ENCODE results near the gene HECTD3. TPM values are rescaled to one million over a fixed set of nuclear protein-coding genes. Genes with fewer than 3 reads are reported as not detected.
"Not testable (repeated sequence)": the region's sequence is repeated elsewhere in the genome, so short reads cannot be mapped to it uniquely, and the experiment has no call there.

HECTD3 gene
- total RNA-seq, 2 experiments from 2014 or later, result 13.3 to 30.1 TPM

GRCh38 chr1:44964396-44964795 lies 46.7 kb downstream of the HECTD3 start:
- intact Hi-C loops (cut with micrococcal nuclease; ENCODE audit: unreplicated experiment), result no loop called here
- BruUV-seq (replicated peaks), result no TSS peak
- no peak for TF ChIP-seq CTCF (conservative IDR thresholded peaks at IDR 0.05; ENCODE audit: low read length)
- no peak for TF ChIP-seq EZH2phosphoT487 (IDR thresholded peaks at IDR 0.05; ENCODE audit: borderline replicate concordance, low read depth, low read length)
- no peaks in the 10 kb centered on the region for H3K79me2 ChIP-seq (ENCODE audit: insufficient read depth, low read depth, low read length)
- H4K20me1 ChIP-seq (ENCODE audit: insufficient read depth, low read length), result no peaks in the 10 kb centered on the region
- H3K36me3 ChIP-seq (ENCODE audit: insufficient read depth, low read length), result peaks cover 12% of the 10 kb centered on the region
- no peak overlapping the region for H3K4me3 ChIP-seq (ENCODE audit: low read depth, low read length, poor library complexity, severe bottlenecking)
- H3K9me3 ChIP-seq (ENCODE audit: low read length), result no peaks in the 10 kb centered on the region
- no peak for DNase-seq (ENCODE audit: low spot score)
- no peaks in the 10 kb centered on the region for H3K9me2 ChIP-seq (ENCODE audit: insufficient read depth, low read length)
- no peak overlapping the region for H3K27ac ChIP-seq (ENCODE audit: low read depth, low read length, poor library complexity, severe bottlenecking)
- H3K4me2 ChIP-seq (ENCODE audit: low read length), result no peak overlapping the region
- no peaks in the 10 kb centered on the region for H3K4me1 ChIP-seq (ENCODE audit: insufficient read depth, low read length, poor library complexity, severe bottlenecking)
- H2AFZ ChIP-seq (ENCODE audit: low read length), result no peak overlapping the region
- ChIA-PET POLR2A (interaction anchor here (1.0 to 1.1 kb wide), 2 partner anchors 29 to 128 kb away, joined by 3 to 4 read pairs; no protein-coding TSS in a partner anchor), CTCF (ENCODE audit: unreplicated experiment) (no interaction called here)

- Histone ChIP-seq H3K4me2 (ENCODE audit: low read length) (no peak overlapping the region), H3K4me1 (ENCODE audit: insufficient read depth, low read length, poor library complexity, severe bottlenecking) (no peaks in the 10 kb centered on the region), H3K36me3 (ENCODE audit: insufficient read depth, low read length) (peaks cover 16% of the 10 kb centered on the region), H3K79me2 (ENCODE audit: insufficient read depth, low read depth, low read length) (no peaks in the 10 kb centered on the region), H3K9me3 (ENCODE audit: low read length) (no peaks in the 10 kb centered on the region), H4K20me1 (ENCODE audit: insufficient read depth, low read length) (no peaks in the 10 kb centered on the region), H2AFZ (ENCODE audit: low read length) (no peak overlapping the region), H3K4me3 (ENCODE audit: low read depth, low read length, poor library complexity, severe bottlenecking) (no peak overlapping the region), H3K27ac (ENCODE audit: low read depth, low read length, poor library complexity, severe bottlenecking) (no peak overlapping the region), H3K9me2 (ENCODE audit: insufficient read depth, low read length) (no peaks in the 10 kb centered on the region)
- no TSS peak for BruUV-seq (replicated peaks)
- intact Hi-C loops (cut with micrococcal nuclease; ENCODE audit: unreplicated experiment), result no loop called here
- no peak for DNase-seq (ENCODE audit: low spot score)
- POLR2A ChIA-PET, result interaction anchor here (0.6 kb wide), 1 partner anchor 20 kb away, joined by 3 read pairs; no protein-coding TSS in a partner anchor
- CTCF ChIA-PET (ENCODE audit: unreplicated experiment), result no interaction called here
- TF ChIP-seq EZH2phosphoT487 (IDR thresholded peaks at IDR 0.05; ENCODE audit: borderline replicate concordance, low read depth, low read length) (no peak), CTCF (conservative IDR thresholded peaks at IDR 0.05; ENCODE audit: low read length) (no peak)
Measured at GRCh38 chr1:44962729-44963128, 48.4 kb downstream of the HECTD3 start.

DNA sequence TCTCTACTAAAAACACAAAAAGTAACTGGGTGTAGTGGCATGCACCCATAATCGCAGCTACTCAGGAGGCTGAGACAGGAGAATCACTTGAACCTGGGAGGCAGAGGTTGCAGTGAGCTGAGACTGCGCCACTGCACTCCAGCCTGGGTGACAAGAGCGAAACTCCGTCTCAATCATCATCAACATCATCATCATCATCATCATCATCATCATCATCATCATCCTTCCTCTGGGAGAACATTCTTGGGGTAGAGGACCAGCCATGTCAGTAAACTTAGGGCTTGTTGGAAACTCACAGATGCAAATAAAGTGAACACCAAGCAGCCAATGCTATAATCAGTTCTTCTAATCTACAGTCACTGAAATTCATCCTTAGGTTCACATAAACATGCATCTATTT lies 49.1 kb downstream of the HECTD3 start:
- POLR2A ChIA-PET, result interaction anchor here (0.6 kb wide), 1 partner anchor 234 kb away, joined by 5 read pairs; no protein-coding TSS in a partner anchor
- H3K4me3 ChIP-seq (ENCODE audit: low read depth, low read length, poor library complexity, severe bottlenecking); H3K27ac ChIP-seq (ENCODE audit: low read depth, low read length, poor library complexity, severe bottlenecking); H3K9me2 ChIP-seq (ENCODE audit: insufficient read depth, low read length); intact Hi-C loops (cut with micrococcal nuclease; ENCODE audit: unreplicated experiment); DNase-seq (ENCODE audit: low spot score); H2AFZ ChIP-seq (ENCODE audit: low read length); H3K4me1 ChIP-seq (ENCODE audit: insufficient read depth, low read length, poor library complexity, severe bottlenecking); CTCF ChIA-PET (ENCODE audit: unreplicated experiment); H3K79me2 ChIP-seq (ENCODE audit: insufficient read depth, low read depth, low read length); H3K9me3 ChIP-seq (ENCODE audit: low read length); BruUV-seq (replicated peaks); H3K4me2 ChIP-seq (ENCODE audit: low read length); H4K20me1 ChIP-seq (ENCODE audit: insufficient read depth, low read length): not testable (repeated sequence)
- peaks cover 16% of the 10 kb centered on the region for H3K36me3 ChIP-seq (ENCODE audit: insufficient read depth, low read length)

GRCh38 chr1:44957566-44957965 lies 53.6 kb downstream of the HECTD3 start:
- CTCF ChIA-PET (ENCODE audit: unreplicated experiment); H3K79me2 ChIP-seq (ENCODE audit: insufficient read depth, low read depth, low read length); intact Hi-C loops (cut with micrococcal nuclease; ENCODE audit: unreplicated experiment); H3K4me1 ChIP-seq (ENCODE audit: insufficient read depth, low read length, poor library complexity, severe bottlenecking); H3K4me3 ChIP-seq (ENCODE audit: low read depth, low read length, poor library complexity, severe bottlenecking); H2AFZ ChIP-seq (ENCODE audit: low read length); BruUV-seq (replicated peaks); H3K27ac ChIP-seq (ENCODE audit: low read depth, low read length, poor library complexity, severe bottlenecking); DNase-seq (ENCODE audit: low spot score); H3K4me2 ChIP-seq (ENCODE audit: low read length); H4K20me1 ChIP-seq (ENCODE audit: insufficient read depth, low read length); H3K9me3 ChIP-seq (ENCODE audit: low read length); H3K9me2 ChIP-seq (ENCODE audit: insufficient read depth, low read length): not testable (repeated sequence)
- peaks cover 15% of the 10 kb centered on the region for H3K36me3 ChIP-seq (ENCODE audit: insufficient read depth, low read length)
- POLR2A ChIA-PET, result interaction anchor here (0.7 kb wide), 1 partner anchor 22 kb away, joined by 3 read pairs; no protein-coding TSS in a partner anchor

DNA sequence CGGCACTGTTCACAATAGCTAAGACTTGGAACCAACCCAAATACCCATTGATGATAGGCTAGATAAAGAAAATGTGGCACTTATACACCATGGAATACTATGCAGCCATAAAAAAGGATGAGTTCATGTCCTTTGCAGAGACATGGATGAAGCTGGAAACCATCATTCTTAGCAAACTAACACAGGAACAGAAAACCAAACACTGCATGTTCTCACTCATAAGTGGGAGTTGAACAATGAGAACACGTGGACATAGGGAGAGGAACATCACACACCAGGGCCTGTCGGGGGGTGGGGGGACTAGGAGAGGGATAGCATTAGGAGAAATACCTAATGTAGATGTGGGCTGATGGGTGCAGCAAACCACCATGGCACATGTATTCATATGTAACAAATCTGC lies 55.0 kb downstream of the HECTD3 start:
- intact Hi-C loops (cut with micrococcal nuclease; ENCODE audit: unreplicated experiment); DNase-seq (ENCODE audit: low spot score); H2AFZ ChIP-seq (ENCODE audit: low read length); H3K4me3 ChIP-seq (ENCODE audit: low read depth, low read length, poor library complexity, severe bottlenecking); H3K4me2 ChIP-seq (ENCODE audit: low read length); H3K27ac ChIP-seq (ENCODE audit: low read depth, low read length, poor library complexity, severe bottlenecking); BruUV-seq (replicated peaks); H3K79me2 ChIP-seq (ENCODE audit: insufficient read depth, low read depth, low read length); H3K4me1 ChIP-seq (ENCODE audit: insufficient read depth, low read length, poor library complexity, severe bottlenecking); CTCF ChIA-PET (ENCODE audit: unreplicated experiment); H4K20me1 ChIP-seq (ENCODE audit: insufficient read depth, low read length); H3K9me3 ChIP-seq (ENCODE audit: low read length); H3K9me2 ChIP-seq (ENCODE audit: insufficient read depth, low read length): not testable (repeated sequence)
- POLR2A ChIA-PET, result interaction anchor here (0.6 to 0.7 kb wide), 2 partner anchors 110 to 544 kb away, joined by 3 read pairs; partner anchors contain the start of gene MMACHC
- H3K36me3 ChIP-seq (ENCODE audit: insufficient read depth, low read length), result peaks cover 11% of the 10 kb centered on the region; the same call in 1 of the 2 replicates

Data from OCI-LY7 (cell line).